A673 (cell line): ENCODE data around the gene ENDOU.

Experiments used
- EZH2 ChIP-seq: fragments of 200-600 bp; sonication (generic); IDR thresholded peaks from 2 replicates; pipeline ENCODE4 v1.6.1; 2017; ENCODE audit warnings: borderline replicate concordance, low read depth, mild to moderate bottlenecking, mixed read lengths, antibody characterized with exemption, low read length; ENCODE audit not compliant: poor library complexity, severe bottlenecking
- TF ChIP-seq, protein P1 (sequence below): fragments of 300-800, 200-600 bp; sonication (generic); conservative IDR thresholded peaks from 2 replicates; pipeline ENCODE4 v1.5.1; 2017; ENCODE audit warnings: low read depth, mild to moderate bottlenecking, antibody characterized with exemption, low read length, moderate library complexity, mixed read lengths

DNA sequence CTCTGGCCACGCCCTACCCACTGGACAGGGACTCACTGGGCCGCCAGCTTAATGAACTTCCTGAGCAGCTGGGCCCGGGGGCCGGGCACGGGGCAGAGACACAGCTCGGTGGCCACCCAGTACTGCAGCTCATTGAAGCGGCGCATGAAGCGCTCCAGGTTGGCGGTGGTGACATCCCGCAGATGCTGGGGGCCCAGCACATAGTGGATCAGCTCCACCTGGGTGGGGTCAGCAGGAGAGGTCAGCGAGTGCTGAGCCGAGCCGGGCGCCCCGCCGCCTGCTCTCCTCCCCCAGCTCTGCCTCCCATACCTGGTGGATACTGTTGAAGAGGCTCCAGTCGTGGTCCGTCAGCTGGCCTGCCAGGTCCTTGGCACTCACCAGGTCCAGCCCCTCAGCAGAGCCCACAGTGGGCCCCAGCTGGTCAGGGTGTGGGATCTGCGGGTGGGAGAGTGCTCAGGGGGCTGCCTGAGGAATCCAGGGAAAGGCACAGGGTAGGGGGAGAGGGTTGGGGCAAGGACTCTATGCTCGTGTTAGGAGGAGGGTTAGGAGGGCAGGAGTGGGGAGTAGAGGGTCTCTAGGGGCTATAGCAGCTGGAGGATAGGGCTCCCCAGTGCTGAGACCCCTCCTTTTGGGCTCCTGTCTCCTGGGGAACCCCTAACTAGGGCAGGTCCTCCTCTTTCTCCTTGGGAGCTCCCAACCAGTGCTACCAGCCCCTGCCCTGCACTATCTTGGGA, 15.5 kb upstream of the ENDOU start:
- TF ChIP-seq, protein P1, sequence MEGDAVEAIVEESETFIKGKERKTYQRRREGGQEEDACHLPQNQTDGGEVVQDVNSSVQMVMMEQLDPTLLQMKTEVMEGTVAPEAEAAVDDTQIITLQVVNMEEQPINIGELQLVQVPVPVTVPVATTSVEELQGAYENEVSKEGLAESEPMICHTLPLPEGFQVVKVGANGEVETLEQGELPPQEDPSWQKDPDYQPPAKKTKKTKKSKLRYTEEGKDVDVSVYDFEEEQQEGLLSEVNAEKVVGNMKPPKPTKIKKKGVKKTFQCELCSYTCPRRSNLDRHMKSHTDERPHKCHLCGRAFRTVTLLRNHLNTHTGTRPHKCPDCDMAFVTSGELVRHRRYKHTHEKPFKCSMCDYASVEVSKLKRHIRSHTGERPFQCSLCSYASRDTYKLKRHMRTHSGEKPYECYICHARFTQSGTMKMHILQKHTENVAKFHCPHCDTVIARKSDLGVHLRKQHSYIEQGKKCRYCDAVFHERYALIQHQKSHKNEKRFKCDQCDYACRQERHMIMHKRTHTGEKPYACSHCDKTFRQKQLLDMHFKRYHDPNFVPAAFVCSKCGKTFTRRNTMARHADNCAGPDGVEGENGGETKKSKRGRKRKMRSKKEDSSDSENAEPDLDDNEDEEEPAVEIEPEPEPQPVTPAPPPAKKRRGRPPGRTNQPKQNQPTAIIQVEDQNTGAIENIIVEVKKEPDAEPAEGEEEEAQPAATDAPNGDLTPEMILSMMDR, result no peak
- TF ChIP-seq EZH2, result no peak
